A549 (cell line): ENCODE data around the gene CNP.

Experiments used
- CEBPB ChIP-seq, 2 experiments: fragments of >200 bp in 1 of 2; sonication (Bioruptor Twin) in 1 of 2; formaldehyde crosslinking in 1 of 2; IDR thresholded peaks; 2 replicates each; pipeline ENCODE4 v1.6.1; 2012 to 2016
- FOSB ChIP-seq: fragments of 250-450 bp; sonication (Bioruptor Pico); IDR thresholded peaks from 2 replicates; pipeline ENCODE4 v1.5.0; 2020; ENCODE audit warnings: mild to moderate bottlenecking, moderate library complexity
- REST ChIP-seq: fragments of 200-600 bp; sonication (generic); IDR thresholded peaks from 2 replicates; pipeline ENCODE4 v1.6.1; 2016; ENCODE audit warnings: antibody characterized with exemption, mild to moderate bottlenecking, moderate library complexity
- TF ChIP-seq, protein P1 (sequence below): fragments of >200 bp; sonication (Bioruptor Twin); formaldehyde crosslinking; IDR thresholded peaks from 3 replicates; pipeline ENCODE4 v1.5.1; 2016
- TF ChIP-seq, protein P2 (sequence below): fragments of 250-450 bp; sonication (Bioruptor Pico); IDR thresholded peaks from 2 replicates; pipeline ENCODE4 v1.5.0; 2021; ENCODE audit warnings: mild to moderate bottlenecking, moderate library complexity, borderline replicate concordance

GRCh38 chr17:41972571-41973407 is 6.2 kb downstream of the CNP start:
- TF ChIP-seq, protein P1, sequence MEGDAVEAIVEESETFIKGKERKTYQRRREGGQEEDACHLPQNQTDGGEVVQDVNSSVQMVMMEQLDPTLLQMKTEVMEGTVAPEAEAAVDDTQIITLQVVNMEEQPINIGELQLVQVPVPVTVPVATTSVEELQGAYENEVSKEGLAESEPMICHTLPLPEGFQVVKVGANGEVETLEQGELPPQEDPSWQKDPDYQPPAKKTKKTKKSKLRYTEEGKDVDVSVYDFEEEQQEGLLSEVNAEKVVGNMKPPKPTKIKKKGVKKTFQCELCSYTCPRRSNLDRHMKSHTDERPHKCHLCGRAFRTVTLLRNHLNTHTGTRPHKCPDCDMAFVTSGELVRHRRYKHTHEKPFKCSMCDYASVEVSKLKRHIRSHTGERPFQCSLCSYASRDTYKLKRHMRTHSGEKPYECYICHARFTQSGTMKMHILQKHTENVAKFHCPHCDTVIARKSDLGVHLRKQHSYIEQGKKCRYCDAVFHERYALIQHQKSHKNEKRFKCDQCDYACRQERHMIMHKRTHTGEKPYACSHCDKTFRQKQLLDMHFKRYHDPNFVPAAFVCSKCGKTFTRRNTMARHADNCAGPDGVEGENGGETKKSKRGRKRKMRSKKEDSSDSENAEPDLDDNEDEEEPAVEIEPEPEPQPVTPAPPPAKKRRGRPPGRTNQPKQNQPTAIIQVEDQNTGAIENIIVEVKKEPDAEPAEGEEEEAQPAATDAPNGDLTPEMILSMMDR, result no peak
- TF ChIP-seq REST (no peak), FOSB (CRISPR knock-in tag) (no peak), CEBPB (IDR thresholded peaks at IDR 0.05) (no peak)
- TF ChIP-seq, protein P2, sequence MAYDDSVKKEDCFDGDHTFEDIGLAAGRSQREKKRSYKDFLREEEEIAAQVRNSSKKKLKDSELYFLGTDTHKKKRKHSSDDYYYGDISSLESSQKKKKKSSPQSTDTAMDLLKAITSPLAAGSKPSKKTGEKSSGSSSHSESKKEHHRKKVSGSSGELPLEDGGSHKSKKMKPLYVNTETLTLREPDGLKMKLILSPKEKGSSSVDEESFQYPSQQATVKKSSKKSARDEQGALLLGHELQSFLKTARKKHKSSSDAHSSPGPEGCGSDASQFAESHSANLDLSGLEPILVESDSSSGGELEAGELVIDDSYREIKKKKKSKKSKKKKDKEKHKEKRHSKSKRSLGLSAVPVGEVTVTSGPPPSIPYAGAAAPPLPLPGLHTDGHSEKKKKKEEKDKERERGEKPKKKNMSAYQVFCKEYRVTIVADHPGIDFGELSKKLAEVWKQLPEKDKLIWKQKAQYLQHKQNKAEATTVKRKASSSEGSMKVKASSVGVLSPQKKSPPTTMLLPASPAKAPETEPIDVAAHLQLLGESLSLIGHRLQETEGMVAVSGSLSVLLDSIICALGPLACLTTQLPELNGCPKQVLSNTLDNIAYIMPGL (CRISPR knock-in tag), result no peak
